Activated CD4-positive, CD25-positive, alpha-beta regulatory T cell treated with anti-CD3 and anti-CD28 coated beads, Interleukin-2, amount 50 U/mL, for 16 hours (primary cell): Measurements from ENCODE around the gene ZBTB17.
"Not testable (repeated sequence)": the region's sequence is repeated elsewhere in the genome, so short reads cannot be mapped to it uniquely, and the experiment has no call there.

ENCODE experiments used
- DNase-seq: peaks from one replicate; pipeline ENCODE4 v3.0.0-alpha.2; 2020; ENCODE audit warnings: low read depth, low spot score

The ZBTB17 gene

GRCh38 chr1:16011936-16012589, 36.2 kb upstream of the ZBTB17 start:
- DNase-seq, result no peak

- no peak for DNase-seq
These were observed 34.9 kb upstream of the ZBTB17 start for GRCh38 chr1:16010837-16011236.

GRCh38 chr1:16009678-16010077, 33.8 kb upstream of the ZBTB17 start:
- no peak for DNase-seq

GRCh38 chr1:16009030-16009460, 33.1 kb upstream of the ZBTB17 start:
- DNase-seq, result peak; percentile 57

- DNase-seq, result no peak
These were observed 31.9 kb upstream of the ZBTB17 start for GRCh38 chr1:16007671-16008341.

GRCh38 chr1:16006552-16007485, 30.9 kb upstream of the ZBTB17 start:
- no peak for DNase-seq

- DNase-seq, result no peak
These were observed 30.1 kb upstream of the ZBTB17 start for GRCh38 chr1:16006010-16006409.

- DNase-seq, result no peak
These were observed 29.7 kb upstream of the ZBTB17 start for GRCh38 chr1:16005597-16005996.

- not testable (repeated sequence) for DNase-seq
These were observed 25.4 kb upstream of the ZBTB17 start for GRCh38 chr1:16001274-16001673.

GRCh38 chr1:15998929-15999328, 23.0 kb upstream of the ZBTB17 start:
- no peak for DNase-seq

GRCh38 chr1:15997637-15998280, 21.9 kb upstream of the ZBTB17 start:
- DNase-seq, result no peak

- no peak for DNase-seq
These were observed 21.2 kb upstream of the ZBTB17 start for GRCh38 chr1:15997076-15997585.

- no peak for DNase-seq
These were observed 18.9 kb upstream of the ZBTB17 start for GRCh38 chr1:15994590-15995351.

- no peak for DNase-seq
These were observed 18.2 kb upstream of the ZBTB17 start for GRCh38 chr1:15994081-15994480.

- DNase-seq, result no peak
These were observed 17.8 kb upstream of the ZBTB17 start for GRCh38 chr1:15993666-15994065.

GRCh38 chr1:15992582-15993500, 16.9 kb upstream of the ZBTB17 start:
- no peak for DNase-seq

GRCh38 chr1:15992187-15992553, 16.3 kb upstream of the ZBTB17 start:
- DNase-seq, result no peak

GRCh38 chr1:15991427-15992186, 15.7 kb upstream of the ZBTB17 start:
- DNase-seq, result no peak

GRCh38 chr1:15989776-15990175, 13.9 kb upstream of the ZBTB17 start:
- DNase-seq, result no peak
